GM12892 (cell line): ENCODE data around the gene GRPR.

Experiments used
- POLR2A ChIP-seq: IDR thresholded peaks from 2 replicates; pipeline ENCODE4 v1.6.1; 2011; ENCODE audit warnings: low read depth, low read length, control low read depth
- POLR2AphosphoS5 ChIP-seq: IDR thresholded peaks from 2 replicates; pipeline ENCODE4 v1.6.1; 2011; ENCODE audit warnings: low read depth, low read length, control low read depth

GRCh38 chrX:16120431-16120830, 2.9 kb upstream of the GRPR start:
- no peak for TF ChIP-seq POLR2AphosphoS5
- TF ChIP-seq POLR2A, result no peak
